NB4 (cell line): ENCODE measurements around the gene UNC45A.

Experiments used
- CTCF ChIP-seq: IDR thresholded peaks from one replicate; pipeline ENCODE4 v1.5.1; 2012; ENCODE audit warnings: low read depth, low read length
- MAX ChIP-seq: IDR thresholded peaks from 2 replicates; pipeline ENCODE4 v1.6.1; 2011; ENCODE audit warnings: low read depth, low read length
- MYC ChIP-seq: IDR thresholded peaks from 2 replicates; pipeline ENCODE4 v1.6.1; 2011; ENCODE audit warnings: low read depth, low read length
- POLR2A ChIP-seq: IDR thresholded peaks from 2 replicates; pipeline ENCODE4 v1.6.1; 2011; ENCODE audit warnings: mild to moderate bottlenecking; ENCODE audit not compliant: insufficient read length; ENCODE audit errors: extremely low read depth

- TF ChIP-seq CTCF: no peak
- TF ChIP-seq MYC: no peak
- no peak for TF ChIP-seq POLR2A
- no peak for TF ChIP-seq MAX
Measured at GRCh38 chr15:90939756-90940155, 4.7 kb downstream of the UNC45A start.
